Measurements from ENCODE around the gene BPIFB4. TPM values are rescaled to one million over a fixed set of nuclear protein-coding genes. Genes with fewer than 3 reads are reported as not detected.

The BPIFB4 gene
- total and polyA plus RNA-seq, 2 of the 4 experiments (the other 2 are of a cell fraction) = not detected

DNA sequence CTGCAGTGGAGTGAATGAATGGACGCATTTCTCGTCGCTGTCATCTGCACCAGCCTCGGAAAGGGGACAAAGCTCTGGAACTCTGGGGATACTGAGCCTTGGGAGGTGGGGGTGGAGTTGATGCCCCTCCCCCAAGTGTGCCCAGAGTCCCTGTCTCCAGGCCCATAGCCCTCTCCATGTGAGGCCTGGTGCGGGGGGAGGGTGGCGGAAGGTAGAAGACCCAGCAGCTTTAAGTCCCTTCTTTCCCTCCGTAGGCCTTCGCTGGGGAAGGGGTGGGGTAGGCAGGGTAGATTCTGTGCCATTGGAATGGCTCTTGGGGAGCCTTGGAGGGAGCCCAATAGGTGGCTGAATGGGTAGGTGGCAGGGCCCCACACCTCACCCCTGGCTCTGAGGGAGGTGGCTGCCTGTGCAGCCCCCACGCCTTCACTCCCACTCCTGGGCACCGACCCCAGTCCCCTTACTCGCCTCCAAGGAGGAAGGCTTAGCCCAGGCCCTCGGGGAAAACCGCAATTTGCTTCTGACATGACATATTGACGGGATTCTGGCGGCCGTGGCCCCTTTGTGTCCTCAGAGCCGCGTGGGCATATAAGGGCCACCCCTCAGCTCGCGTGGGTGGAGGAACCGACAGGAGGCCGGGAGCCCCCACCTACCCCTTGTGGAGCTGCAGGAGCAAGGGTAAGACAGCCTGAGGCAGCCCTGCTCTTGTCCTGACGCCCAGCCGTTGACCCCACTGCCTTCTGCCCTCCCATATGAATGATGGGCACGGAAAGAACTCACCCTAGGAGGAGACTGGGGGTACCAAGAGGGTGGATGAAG lies 25.9 kb upstream of the BPIFB4 start, which contains the start of gene BPIFB3:
BPIFB3 (plus strand) TSS at position 613 of the 816 bp plus-strand sequence. CDS start 1,533 bp downstream, outside the sequence.
- no peak for TF ChIP-seq SMC3 (IDR thresholded peaks at IDR 0.05; ENCODE audit: low read depth, low read length)
- TF ChIP-seq NFE2L2 (IDR thresholded peaks at IDR 0.05; ENCODE audit: low read depth, low read length) = no peak
- TF ChIP-seq MAFK (IDR thresholded peaks at IDR 0.05; ENCODE audit: low read depth, low read length) = no peak
- H4K8ac ChIP-seq (ENCODE audit: low read depth in 2 of 2, low read length in 2 of 2) = no peak within 1 kb of the TSS
- no peak within 1 kb of the TSS for H3K9ac ChIP-seq (ENCODE audit: low read depth, low read length)
- no peaks in the 10 kb centered on the region for H3K9me3 ChIP-seq (ENCODE audit: control insufficient read depth, insufficient read depth, low read length)
- H3K79me1 ChIP-seq (ENCODE audit: low read depth in 1 of 2, low read length in 2 of 2) = no peaks in the 10 kb centered on the region
- H2AFZ ChIP-seq (replicated peaks; ENCODE audit: low read length, poor library complexity) = no peak within 1 kb of the TSS
- no peak within 1 kb of the TSS for H3K4me2 ChIP-seq (ENCODE audit: low read depth, low read length)
- no peak within 1 kb of the TSS for H3K4ac ChIP-seq (ENCODE audit: low read depth, low read length)
- no peak within 1 kb of the TSS for H4K5ac ChIP-seq (ENCODE audit: low read depth, low read length)
- no peak within 1 kb of the TSS for H3K27ac ChIP-seq (ENCODE audit: insufficient read depth, low read length)
- in situ Hi-C loops (cut with MboI; ENCODE audit: low sequenced_read_pairs) = no loop called here
- no peak within 1 kb of the TSS for H2AK5ac ChIP-seq (ENCODE audit: low read depth, low read length)
- intact Hi-C loops (cut with micrococcal nuclease) = no loop called here
- no peak within 1 kb of the TSS for H2BK15ac ChIP-seq (ENCODE audit: low read depth, low read length)
- POLR2A ChIA-PET (ENCODE audit: unreplicated experiment) = no interaction called here
- H4K91ac ChIP-seq (ENCODE audit: insufficient read depth, low read depth, low read length) = no peak within 1 kb of the TSS
- dilution Hi-C loops (cut with HindIII; ENCODE audit: low sequenced_read_pairs, unreplicated experiment) = no loop called here
- no peak within 1 kb of the TSS for H3K14ac ChIP-seq (replicated peaks; ENCODE audit: low read depth, low read length)
- no peak within 1 kb of the TSS for H2BK120ac ChIP-seq (ENCODE audit: low read depth, low read length)
- H2AK9ac ChIP-seq (replicated peaks; ENCODE audit: low read depth, low read length, poor library complexity) = no peak within 1 kb of the TSS
- no peaks in the 10 kb centered on the region for H4K20me1 ChIP-seq (ENCODE audit: insufficient read depth, low read length)
- no TSS peak for BruUV-seq (replicated peaks)
- no peak within 1 kb of the TSS for H3K4me3 ChIP-seq (ENCODE audit: insufficient read depth, low read depth, low read length)
- no peaks in the 10 kb centered on the region for H3K4me1 ChIP-seq (ENCODE audit: control insufficient read depth, insufficient read depth, low read length)
- 50% methylated on average over 8 of the region's 25 CpGs; no CpG with 5 or more reads in 1 of the 2 experiments for WGBS, 2 experiments (ENCODE audit: extremely low coverage in 2 of 2, insufficient read length in 1 of 2)
- no peak within 1 kb of the TSS for H3K56ac ChIP-seq (ENCODE audit: extremely low read depth, insufficient read depth, low read length)
- CTCF ChIA-PET = no interaction called here
- no peaks in the 10 kb centered on the region for H3K36me3 ChIP-seq (ENCODE audit: control insufficient read depth, insufficient read depth, low read length)
- H3K23ac ChIP-seq (ENCODE audit: low read depth, low read length) = no peak within 1 kb of the TSS
- peaks cover 2% of the 10 kb centered on the region; the same call in 1 of the 2 replicates for H3K27me3 ChIP-seq (ENCODE audit: control insufficient read depth, insufficient read depth, low read length)
- no peak within 1 kb of the TSS for H2BK20ac ChIP-seq (ENCODE audit: low read depth, low read length)
- H3K18ac ChIP-seq (ENCODE audit: low read depth, low read length) = no peak within 1 kb of the TSS
- no peak for ATAC-seq (ENCODE audit: low read depth)
- no peaks in the 10 kb centered on the region for H3K9me1 ChIP-seq (ENCODE audit: insufficient read depth, low read length)
- H2BK5ac ChIP-seq (ENCODE audit: low read depth, low read length, poor library complexity, severe bottlenecking) = no peak within 1 kb of the TSS
- DNase-seq = no peak

Data from IMR-90 (cell line).